PFSK-1 (cell line): ENCODE measurements around the gene ITPR3.

Experiments used
- POLR2AphosphoS5 ChIP-seq: IDR thresholded peaks from 2 replicates; pipeline ENCODE4 v1.6.1; 2012; ENCODE audit warnings: low read depth, mild to moderate bottlenecking, control low read depth, low read length, moderate library complexity
- TF ChIP-seq, protein P1 (sequence below), 2 experiments: IDR thresholded peaks; 2 replicates each; pipeline versions ENCODE4 v1.6.1 to v1.8.0; 2011 to 2012; ENCODE audit warnings: low read depth in 2 of 2, low read length in 2 of 2, control low read depth in 1 of 2, inconsistent platforms in 1 of 2, mild to moderate bottlenecking in 1 of 2, moderate library complexity in 1 of 2; ENCODE audit not compliant: insufficient read depth in 1 of 2

DNA sequence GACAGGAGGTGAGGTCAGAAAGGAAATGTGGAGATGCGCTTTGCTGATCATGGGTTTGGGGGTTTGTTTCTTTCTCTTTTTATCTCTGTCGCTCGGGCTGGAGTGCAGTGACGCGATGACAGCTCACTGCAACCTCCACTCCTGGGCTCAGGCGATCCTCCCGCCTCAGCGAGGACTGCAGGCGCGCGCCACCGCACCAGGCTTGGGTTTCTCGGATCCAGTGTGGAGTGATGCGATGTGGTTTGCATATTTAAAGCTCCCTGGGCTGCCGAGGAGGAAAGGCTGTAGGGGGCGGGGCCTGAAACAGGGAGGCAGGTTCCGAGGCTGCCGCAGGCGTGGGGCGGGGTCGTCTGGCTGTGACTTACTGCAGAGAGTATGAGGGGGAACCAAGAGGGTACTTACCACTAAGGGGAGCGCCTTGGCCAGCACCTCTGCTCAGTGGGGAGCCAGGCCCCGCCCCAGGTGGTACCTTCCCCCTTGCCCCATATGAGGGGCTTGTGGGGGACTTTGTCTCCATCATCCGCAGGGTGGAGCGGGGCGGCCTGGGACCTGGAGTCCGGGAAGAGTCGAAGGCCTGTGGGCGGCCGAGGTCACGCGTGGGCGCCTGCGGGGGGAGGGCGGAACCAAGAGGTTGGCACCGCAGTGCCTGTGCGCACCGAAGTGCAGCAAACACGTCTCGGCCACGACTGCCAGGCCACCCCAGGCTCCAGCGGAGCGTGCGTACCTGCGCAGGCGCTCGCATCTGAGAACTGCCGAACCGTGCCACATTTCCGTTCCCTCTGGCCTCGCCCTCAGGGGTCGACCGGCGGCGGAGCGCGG is 28.3 kb upstream of the ITPR3 start:
- TF ChIP-seq POLR2AphosphoS5: no peak
- TF ChIP-seq, protein P1, sequence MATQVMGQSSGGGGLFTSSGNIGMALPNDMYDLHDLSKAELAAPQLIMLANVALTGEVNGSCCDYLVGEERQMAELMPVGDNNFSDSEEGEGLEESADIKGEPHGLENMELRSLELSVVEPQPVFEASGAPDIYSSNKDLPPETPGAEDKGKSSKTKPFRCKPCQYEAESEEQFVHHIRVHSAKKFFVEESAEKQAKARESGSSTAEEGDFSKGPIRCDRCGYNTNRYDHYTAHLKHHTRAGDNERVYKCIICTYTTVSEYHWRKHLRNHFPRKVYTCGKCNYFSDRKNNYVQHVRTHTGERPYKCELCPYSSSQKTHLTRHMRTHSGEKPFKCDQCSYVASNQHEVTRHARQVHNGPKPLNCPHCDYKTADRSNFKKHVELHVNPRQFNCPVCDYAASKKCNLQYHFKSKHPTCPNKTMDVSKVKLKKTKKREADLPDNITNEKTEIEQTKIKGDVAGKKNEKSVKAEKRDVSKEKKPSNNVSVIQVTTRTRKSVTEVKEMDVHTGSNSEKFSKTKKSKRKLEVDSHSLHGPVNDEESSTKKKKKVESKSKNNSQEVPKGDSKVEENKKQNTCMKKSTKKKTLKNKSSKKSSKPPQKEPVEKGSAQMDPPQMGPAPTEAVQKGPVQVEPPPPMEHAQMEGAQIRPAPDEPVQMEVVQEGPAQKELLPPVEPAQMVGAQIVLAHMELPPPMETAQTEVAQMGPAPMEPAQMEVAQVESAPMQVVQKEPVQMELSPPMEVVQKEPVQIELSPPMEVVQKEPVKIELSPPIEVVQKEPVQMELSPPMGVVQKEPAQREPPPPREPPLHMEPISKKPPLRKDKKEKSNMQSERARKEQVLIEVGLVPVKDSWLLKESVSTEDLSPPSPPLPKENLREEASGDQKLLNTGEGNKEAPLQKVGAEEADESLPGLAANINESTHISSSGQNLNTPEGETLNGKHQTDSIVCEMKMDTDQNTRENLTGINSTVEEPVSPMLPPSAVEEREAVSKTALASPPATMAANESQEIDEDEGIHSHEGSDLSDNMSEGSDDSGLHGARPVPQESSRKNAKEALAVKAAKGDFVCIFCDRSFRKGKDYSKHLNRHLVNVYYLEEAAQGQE (IDR thresholded peaks at IDR 0.05; ENCODE audit: insufficient read depth in 1 of 2, low read depth in 2 of 2, low read length in 2 of 2): no peak
